NCI-H82 (cell line): ENCODE results near the gene POLR3C.
"Not testable (repeated sequence)": the region's sequence is repeated elsewhere in the genome, so short reads cannot be mapped to it uniquely, and the experiment has no call there.

ENCODE experiments used
- DNase-seq: peaks from one replicate; lab custom pipeline; 2025; lab: John Stamatoyannopoulos, UW

Gene POLR3C

GRCh38 chr1:145823565-145824498 lies at the start of gene POLR3C, which contains the start of gene RNF115:
TSS of gene POLR3C (plus strand) at chr1:145824200. CDS start at chr1:145825777, 1,577 bp downstream.
TSS of gene RNF115 (minus strand) at chr1:145824095. CDS start at chr1:145823873, 222 bp downstream.
- DNase-seq: peak; percentile 96

- no peak for DNase-seq
Measured at GRCh38 chr1:145777357-145778145, 46.4 kb upstream of the POLR3C start.

GRCh38 chr1:145778146-145778540 lies 45.9 kb upstream of the POLR3C start:
- no peak for DNase-seq

GRCh38 chr1:145782272-145783099 lies 41.5 kb upstream of the POLR3C start:
- DNase-seq: no peak

- DNase-seq: no peak
Measured at GRCh38 chr1:145784409-145784808, 39.6 kb upstream of the POLR3C start.

- DNase-seq: no peak
Measured at GRCh38 chr1:145785547-145785946, 38.5 kb upstream of the POLR3C start.

- DNase-seq: no peak
Measured at GRCh38 chr1:145786271-145786670, 37.7 kb upstream of the POLR3C start.

GRCh38 chr1:145788580-145788979 lies 35.4 kb upstream of the POLR3C start:
- no peak for DNase-seq

- DNase-seq: not testable (repeated sequence)
Measured at GRCh38 chr1:145791860-145792259, 32.1 kb upstream of the POLR3C start.

- DNase-seq: no peak
Measured at GRCh38 chr1:145792484-145792883, 31.5 kb upstream of the POLR3C start.

- no peak for DNase-seq
Measured at GRCh38 chr1:145795257-145795881, 28.6 kb upstream of the POLR3C start.

GRCh38 chr1:145796753-145797152 lies 27.2 kb upstream of the POLR3C start:
- DNase-seq: no peak

GRCh38 chr1:145799806-145800205 lies 24.2 kb upstream of the POLR3C start:
- no peak for DNase-seq

- no peak for DNase-seq
Measured at GRCh38 chr1:145804235-145805045, 19.6 kb upstream of the POLR3C start.

GRCh38 chr1:145805057-145805456 lies 18.9 kb upstream of the POLR3C start:
- DNase-seq: no peak

- DNase-seq: no peak
Measured at GRCh38 chr1:145806408-145806807, 17.6 kb upstream of the POLR3C start.

- no peak for DNase-seq
Measured at GRCh38 chr1:145806844-145807243, 17.2 kb upstream of the POLR3C start.

GRCh38 chr1:145812977-145813810 lies 10.8 kb upstream of the POLR3C start:
- not testable (repeated sequence) for DNase-seq

GRCh38 chr1:145818095-145818494 lies 5.9 kb upstream of the POLR3C start:
- not testable (repeated sequence) for DNase-seq
